Urothelium cell line (cell line): Measurements from ENCODE around the gene VSX1.

ENCODE experiments used
- DNase-seq: peaks from one replicate; pipeline ENCODE4 v3.0.0; 2011; ENCODE audit warnings: low spot score, mixed read lengths
- FAIRE-seq: peaks from 2 replicates; lab custom pipeline; 2011; peaks lifted over from hg19 to GRCh38; lab: Jason Lieb, UNC

VSX1 gene

DNA sequence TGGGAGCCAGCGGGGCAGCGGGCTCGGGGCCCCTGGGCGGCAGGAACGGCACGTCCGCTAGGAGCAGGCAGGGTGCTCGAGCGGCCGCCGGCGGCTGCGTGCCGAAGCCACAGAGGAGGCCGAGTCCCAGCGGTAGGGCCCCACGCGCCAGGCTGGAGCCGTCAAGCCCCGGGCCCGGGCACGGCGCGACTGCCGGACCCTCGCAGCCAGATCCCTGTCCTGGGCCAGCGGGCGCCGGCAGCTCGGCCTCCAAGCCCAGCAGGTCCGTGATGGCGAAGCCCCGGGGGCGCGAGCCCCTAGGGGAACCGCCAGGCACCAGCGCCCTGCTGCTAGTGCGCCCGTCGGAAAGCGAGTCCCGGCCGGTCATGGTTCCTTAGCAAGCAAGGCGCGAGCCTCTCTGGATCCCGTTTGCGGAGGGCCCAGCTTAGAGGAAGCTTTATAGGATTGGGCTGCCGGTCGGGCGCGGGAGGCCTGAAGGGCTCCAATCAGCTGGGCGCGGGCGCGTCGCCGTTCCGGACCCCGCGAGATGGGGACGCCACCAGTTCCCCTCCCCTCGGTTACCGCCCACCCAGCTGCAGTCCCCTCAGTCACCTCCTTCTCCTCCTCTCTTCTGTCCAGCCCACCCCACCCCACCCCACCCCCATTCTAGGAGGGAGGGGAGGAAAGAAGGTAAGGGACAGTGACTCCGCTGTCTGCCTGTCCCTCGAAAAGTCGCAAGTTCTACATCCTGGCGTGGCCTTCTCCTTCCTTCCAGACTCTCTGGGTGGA lies at the start of gene VSX1:
VSX1 (minus strand) TSS at position 412 of the 768 bp plus-strand sequence; CDS start at position 367, 45 bp downstream.
- FAIRE-seq (no peak), DNase-seq (no peak)

DNA sequence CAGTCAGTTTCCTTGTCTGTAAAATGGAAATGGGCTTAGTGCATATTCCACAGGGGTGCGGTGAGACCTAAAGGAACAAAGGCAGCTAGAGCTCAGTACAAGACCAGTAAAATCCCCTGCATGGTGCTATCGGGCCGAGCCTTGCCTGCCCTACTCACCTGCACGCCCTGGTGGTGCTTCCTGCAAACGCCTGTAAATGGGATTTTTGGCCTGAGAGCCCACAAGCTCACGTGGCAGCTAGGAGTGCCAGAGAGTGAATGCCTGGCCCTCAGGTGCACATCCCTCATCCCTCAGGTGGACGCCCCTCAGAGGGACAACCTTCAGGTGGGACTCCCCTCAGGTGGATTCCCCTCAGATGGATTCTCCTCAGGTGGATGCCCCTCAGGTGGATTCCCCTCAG lies 48.0 kb upstream of the VSX1 start:
- FAIRE-seq: no peak
- no peak for DNase-seq

DNA sequence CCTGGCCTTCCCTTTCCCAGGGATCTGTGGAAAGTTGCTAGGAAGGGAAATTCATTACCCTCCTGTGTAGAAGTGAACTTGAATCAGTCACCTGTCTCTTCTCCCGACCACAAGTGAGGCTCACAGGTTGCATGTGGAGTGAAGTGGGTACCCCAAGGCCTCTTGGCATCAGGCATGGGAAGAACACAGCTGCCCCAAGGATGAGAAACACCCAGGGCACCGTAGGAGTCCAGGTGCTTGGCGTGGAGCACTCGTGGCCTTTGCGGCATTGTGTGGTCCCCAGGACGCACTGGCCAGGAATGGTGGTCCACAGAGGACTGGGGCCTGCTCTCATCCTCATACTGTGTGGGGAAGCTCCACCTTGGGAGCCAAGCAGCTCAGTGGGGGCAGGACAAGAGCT lies 47.5 kb upstream of the VSX1 start:
- no peak for DNase-seq

DNA sequence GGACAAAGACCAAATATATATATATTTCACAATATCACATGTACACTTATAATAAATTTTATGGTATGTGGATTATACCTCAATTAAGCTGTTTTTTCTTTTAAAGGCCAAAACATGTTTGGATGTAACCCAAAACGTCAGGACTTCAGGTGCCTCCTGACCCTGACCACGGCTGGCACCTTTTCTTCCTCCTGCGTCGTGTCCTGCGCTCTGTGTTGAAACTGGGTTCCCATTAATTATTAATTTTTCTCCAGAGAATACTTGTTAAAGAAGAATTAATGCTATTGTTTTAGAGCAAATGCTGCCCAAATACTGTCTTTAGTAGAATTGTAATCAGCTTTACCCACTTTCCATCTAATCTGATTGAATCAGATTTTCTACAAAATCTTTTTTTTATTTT lies 46.7 kb upstream of the VSX1 start:
- no peak for DNase-seq
- FAIRE-seq: no peak

More for the DNA sequence above, 47.5 kb upstream of the VSX1 start:
- no peak for FAIRE-seq

DNA sequence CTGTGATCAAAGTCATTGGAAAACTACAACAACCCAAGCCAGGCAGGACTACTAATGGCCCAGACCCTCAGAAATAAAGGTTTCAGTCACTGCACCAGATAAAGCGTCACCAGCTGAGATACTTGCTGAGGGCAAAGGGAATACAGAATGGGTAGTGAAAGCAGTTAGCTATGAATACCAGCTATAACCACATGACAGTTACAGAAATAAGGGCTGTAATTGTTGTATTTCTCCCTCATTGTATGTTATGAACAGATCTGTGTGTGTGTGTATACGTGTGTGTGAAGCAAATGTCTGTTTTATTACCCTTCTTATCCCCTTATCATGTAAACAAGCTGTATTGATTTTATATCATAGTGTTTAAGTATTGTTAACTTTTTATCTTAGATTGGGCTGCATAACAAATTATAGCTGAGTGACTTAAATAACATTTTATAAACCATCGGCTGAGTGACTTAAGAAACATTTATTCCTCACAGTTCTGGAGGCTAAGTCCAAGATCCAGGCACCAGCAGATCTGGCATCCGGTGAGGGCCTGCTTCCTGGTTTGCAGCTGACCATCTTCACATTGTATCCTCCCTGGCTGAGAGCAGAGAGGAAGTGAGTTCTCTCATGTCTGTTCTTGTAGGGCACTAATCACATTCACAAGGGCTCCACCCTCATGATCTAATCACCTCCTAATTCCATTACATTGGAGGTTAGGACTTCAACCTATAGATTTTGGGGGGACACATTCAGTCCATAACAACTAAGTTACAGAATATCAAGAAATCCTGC lies 46.0 kb upstream of the VSX1 start:
- no peak for FAIRE-seq
- no peak for DNase-seq

DNA sequence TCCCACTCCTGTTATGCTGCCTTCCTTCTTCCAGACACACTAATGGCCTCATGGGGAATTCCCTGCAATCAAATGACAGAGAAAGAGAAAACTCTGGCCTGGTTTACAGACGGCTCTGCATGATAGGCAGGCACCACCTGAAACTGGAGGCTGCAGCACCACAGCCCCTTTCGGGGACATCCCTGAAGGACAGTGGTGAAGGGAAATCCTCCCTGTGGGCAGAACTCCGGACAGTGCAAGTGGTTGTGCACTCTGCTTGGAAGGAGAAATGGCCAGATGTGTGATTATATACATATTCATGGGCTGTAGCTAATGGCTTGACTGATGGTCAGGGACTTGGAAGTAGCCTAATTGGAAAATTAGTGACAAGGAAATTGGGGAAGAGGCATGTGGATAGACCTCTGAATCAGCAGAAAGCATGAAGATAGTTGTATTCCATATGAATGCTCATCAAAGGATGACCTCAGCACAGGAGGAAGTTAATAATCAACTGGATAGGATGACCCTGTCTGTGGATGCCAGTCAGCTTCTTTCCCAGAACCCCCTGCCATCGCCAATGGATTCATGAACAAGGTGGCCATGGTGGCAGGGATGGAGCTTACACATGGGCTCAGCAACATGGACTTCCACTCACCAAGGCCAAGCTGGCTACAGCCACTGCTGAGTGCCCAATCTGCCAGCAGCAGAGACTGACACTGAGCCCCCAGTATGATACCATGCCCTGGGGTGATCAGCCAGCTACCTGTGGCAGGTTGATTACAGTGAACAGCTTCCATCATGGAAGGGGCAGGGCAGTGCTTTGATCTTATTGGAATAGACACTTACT lies 44.5 kb upstream of the VSX1 start:
- no peak for FAIRE-seq
- DNase-seq: no peak

DNA sequence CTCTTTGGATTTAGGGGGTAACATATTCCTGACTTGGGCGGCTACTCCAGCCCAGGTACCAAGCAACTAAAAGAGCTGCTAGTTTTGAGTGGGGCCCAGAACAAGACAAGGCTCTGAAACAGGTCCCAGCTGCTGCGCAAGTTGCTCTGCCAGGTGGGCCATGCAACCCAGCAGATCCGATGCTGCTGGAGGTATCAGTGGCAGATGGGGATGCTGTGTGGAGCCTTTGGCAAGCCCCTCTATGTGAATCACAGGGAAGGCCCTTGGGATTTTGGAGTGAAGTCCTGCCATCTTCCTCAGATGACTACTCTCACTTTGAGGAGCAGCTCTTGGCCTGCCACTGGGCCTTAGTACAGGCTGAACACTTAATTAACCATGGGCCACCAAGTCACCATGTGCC lies 43.7 kb upstream of the VSX1 start:
- FAIRE-seq (no peak), DNase-seq (no peak)

DNA sequence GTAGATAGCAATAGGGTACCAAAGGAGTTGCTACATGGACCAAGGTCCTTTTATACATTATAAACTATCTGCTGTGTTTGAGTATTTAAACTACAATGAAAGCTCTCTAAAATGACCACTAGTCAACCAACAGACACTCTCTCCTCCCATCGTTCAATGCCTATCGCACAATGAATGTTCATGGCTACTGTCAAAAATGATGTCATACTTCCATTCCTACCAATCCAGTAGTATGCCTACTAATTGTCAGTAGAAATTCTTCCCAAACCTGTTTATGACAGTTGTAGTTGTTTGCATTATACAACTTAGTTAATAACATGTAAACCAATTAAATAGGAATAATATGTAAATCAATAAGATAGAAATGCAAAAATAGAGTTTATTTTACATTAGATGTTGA lies 39.0 kb upstream of the VSX1 start:
- FAIRE-seq (no peak), DNase-seq (no peak)

DNA sequence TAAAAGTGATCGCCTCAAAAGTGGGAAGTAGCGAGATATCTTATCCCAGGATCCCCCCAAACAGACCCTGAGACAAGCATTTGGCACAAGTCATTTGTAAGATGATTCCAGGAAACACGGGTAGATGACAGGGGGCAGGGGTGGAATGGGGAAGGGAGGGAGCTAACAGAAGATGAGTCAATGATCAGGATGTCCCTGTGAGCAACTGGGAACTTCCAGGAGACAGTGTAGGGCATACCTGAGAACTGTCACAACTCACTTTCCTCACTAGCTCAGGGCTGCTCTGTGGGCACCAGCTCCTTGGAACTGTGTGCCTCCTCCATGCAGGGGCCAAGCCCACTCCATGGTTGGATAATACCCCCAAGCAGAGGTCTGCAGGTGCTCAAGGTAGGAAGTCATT lies 38.5 kb upstream of the VSX1 start:
- DNase-seq (no peak), FAIRE-seq (no peak)

DNA sequence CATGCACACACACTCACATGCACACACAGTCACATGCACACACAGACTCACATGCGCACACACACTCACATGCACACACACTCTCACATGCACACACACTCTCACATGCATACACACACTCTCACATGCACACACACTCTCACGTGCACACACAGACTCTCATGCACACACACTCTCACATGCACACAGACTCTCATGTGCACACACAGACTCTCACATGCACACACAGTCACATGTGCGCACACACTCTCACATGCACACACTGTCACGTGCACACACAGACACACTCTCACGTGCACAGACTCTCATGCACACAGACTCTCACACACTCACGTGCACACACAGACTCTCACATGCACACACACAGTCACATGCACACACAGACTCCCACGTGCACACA lies 36.6 kb upstream of the VSX1 start:
- DNase-seq (no peak), FAIRE-seq (peak; percentile 99)

DNA sequence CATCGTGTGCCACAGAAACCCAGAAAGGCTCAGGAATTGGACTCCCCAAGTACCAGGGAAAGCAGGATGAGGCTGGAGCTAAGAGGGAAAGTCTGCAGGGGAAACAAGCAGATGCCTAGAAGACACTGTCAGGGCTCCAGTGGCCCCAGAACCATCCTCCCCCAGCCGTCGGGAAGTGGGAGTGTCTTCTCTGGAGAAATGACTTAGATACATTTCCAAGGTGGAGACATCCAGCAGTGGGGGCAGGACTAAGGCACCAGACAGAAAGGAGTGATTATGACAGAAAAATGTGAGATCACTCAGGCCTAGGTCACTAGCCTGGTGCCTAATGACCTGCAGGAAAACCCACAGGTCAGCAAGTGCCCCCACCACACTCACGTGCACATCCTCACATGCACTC lies 36.0 kb upstream of the VSX1 start:
- no peak for FAIRE-seq
- no peak for DNase-seq

DNA sequence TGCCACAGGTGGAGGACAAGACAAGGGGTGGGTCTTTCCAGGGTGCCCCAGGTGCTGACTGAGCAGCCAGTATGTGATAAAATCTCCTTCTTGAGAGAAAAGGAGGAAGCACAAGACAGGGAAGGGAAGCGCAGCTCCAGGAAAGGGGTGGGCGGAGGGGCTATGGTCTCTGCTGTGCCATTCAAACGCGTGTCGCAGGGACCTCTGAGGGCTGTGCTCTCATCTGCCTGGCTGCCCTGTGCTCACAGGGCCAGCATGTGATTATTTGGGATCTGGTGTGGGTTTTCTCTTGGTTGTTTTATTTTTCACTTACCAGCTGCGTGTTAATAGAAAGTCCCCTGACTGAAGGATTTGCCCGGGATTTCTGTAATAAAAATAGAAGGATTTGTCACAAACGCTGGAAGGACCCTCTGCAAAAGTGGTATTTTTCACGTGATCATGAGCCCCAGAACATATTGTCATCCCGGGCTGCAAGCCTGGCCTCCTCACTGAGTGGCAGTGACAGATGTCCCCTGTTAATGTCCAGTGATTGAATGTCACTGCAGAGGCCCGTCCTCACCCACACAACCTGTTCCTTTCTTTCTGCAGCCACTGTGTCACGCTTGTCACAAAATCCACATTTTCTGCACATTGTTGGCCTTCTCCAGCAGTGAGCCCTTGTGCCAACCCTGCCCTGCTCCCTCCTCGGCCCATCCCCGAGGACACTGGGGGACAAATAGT lies 35.0 kb upstream of the VSX1 start:
- FAIRE-seq: no peak

DNA sequence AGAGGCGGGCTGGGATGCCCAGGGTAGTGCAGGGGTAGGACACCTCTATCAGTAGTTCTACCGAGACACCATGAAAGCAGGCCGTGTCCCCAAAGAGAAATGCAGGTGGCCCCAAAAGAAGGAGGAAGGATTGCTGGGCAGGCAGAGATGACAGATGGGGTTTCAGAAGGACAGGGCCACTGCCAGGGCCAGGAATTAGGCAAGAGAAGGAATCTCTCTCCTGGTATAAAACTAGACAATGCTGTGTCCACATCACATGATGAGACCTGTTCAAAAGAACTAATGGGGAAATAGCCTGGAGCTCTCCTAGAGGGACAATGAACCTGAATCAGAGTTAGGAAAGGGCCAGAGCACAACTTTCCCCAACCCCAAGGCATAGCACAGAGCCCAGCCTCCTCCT lies 21.6 kb upstream of the VSX1 start:
- DNase-seq (no peak), FAIRE-seq (no peak)

More for the DNA sequence above, 35.0 kb upstream of the VSX1 start:
- DNase-seq: no peak

DNA sequence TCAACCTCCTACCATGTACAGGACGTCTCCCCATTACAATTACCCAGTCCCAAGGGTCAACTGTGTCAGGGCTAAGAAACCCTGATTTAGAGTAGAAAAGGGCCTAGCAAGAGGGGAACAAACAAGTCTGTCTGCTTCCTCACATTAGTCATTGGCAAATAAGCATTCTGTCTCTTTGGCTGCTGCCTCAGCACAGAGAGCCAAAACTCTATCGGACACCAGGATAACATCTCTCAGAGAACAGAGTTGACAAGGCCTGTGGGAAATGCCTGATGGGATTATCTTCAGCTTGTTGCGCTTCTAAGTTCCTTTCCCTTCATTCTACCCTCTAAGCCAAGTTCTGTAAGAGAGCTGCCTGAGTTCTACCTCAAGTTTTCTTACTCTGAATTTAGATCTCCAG lies 19.0 kb upstream of the VSX1 start:
- no peak for DNase-seq
- no peak for FAIRE-seq

DNA sequence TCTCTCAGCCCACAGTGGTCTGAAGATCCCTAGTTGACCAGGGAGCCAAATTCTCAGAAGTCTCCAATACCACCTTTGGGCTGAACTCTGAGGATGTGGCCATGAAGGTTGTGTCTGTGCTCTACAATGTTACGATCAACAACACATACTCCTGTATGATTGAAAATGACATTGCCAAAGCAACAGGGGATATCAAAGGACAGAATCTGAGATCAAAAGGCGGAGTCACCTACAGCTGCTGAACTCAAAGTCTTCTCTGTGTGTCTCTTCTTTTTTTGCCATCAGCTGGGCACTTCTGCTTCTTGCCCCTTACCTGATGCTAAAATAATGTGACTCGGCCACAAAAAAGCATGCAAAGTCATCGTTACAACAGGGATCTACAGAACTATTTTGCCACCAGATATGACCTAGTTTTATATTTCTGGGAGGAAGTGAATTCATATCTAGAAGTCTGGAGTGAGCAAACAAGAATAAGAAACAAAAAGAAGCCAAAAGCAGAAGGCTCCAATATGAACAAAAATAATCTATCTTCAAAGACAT lies 17.7 kb upstream of the VSX1 start:
- DNase-seq: no peak
- no peak for FAIRE-seq

DNA sequence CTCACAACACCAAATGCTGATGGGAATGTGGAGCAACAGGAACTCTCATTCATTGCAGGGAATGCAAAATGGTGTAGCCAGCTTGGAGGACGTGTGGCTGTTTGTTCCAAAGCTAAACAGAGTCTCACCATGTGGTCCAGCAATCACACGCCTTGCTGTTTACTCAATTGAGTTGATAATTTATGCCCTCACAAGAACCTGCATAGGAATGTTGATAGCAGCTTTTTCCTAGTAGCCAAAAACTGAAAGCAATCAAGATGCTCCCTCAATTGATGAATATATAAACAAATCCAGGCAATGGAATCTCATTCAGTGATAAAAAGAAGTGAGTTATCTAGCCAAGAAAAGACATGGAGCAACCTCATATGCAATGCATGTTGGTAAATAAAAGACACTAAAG lies 15.6 kb upstream of the VSX1 start:
- no peak for DNase-seq
- no peak for FAIRE-seq

DNA sequence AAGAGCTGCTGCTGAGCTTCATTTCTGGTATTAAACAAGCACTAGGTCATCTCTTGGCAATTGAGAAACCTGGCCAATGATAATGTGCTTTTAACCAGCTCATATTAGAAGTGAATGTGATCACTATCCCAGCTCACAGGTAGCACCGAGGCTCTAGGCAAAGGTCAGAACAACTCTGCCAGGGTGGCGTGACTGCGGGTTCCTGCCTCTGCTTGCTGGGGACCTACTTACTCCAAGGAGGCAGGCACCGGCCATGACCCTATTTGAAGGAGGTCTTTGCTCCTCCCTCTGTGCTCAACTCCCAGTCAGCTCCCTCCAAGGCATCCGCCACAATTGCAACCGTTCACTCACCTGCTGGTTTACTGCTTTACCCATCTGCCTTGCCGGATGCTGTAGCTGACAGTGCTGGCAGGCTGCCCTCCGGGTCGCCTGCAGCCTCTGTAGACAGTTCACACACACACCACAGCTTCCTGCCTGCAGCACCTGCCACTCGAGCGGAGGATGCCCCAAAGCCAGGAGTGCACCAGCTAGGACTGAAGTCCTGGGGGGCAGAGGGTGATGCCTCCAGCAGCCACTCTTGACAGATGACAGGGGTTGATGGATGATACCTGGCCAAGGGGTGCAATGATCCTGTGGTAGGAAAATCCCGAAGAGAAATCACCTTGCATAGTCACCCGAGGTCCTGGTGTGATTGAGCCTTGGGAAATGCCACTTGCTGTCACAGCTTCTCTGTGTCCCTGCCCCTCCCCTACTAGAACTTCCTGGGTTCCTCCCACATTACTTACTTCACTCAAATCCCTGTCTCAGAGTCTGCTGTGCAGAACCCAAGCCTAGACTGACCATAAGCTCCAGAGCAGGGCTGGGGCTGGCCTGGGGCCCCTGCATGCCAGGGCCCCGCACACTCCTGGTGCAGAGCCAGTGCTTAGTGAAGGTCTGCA lies 8.8 kb upstream of the VSX1 start:
- no peak for FAIRE-seq
- peak; percentile 26 for DNase-seq

DNA sequence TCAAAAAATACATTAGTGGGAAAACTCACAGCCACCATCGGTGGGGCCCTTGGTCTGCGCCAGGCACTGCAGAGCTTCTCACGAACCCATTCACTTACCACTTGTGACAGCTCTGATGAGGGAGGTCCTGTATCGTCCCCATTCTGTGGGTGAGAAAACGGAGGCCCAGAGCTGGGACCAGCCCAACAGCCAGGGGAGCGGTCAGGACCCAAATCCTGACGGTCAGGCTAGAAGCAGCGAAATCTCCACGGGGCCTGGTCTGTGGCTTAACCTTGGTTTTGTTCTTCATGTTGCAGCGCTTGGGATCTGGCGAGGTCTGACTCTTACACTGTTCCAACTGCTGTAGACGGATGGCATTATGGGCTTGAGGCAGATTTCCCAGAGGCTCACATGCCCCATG lies 7.7 kb upstream of the VSX1 start:
- no peak for FAIRE-seq
- DNase-seq: no peak

DNA sequence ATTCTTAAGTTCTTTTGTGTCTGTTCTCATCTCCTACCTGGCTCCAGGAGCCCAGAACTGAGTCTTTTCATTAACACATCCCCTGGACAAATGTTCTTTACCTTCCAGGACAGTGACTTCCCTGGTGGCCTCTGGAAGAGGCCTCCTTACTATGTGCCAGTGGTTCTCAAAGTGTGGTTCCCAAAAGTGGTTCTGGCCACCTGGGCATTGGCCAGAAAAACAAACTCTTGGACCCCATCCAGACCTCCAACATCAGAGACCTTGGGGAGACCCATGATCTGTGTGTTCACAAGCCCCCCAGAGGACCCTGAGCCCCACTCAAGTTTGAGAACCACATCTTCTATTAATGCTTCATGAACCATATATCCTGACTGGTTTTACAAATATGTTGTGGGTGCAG lies 7.2 kb upstream of the VSX1 start:
- FAIRE-seq: no peak
- DNase-seq: no peak
